Aorta (tissue), 5 donors: Measurements from ENCODE around the gene LINGO3. TPM values are rescaled to one million over a fixed set of nuclear protein-coding genes. Genes with fewer than 3 reads are reported as not detected.

Source experiments
- ATAC-seq: fragments of 200-7000 bp; cut with Tn5 transposase; one replicate; pipeline ENCODE4 v1.9.1; 2022; ENCODE audit warnings: moderate library complexity; ENCODE audit not compliant: low FRiP score
- DNase-seq, 2 donors: peaks; one replicate each; pipeline ENCODE4 v3.0.0-alpha.2; 2020
- H3K27ac ChIP-seq, 2 donors: one replicate each; pipeline ENCODE4 v1.5.1; 2013; ENCODE audit warnings: low read length in 2 of 2, mild to moderate bottlenecking in 2 of 2, moderate library complexity in 2 of 2, control low read depth in 1 of 2, inconsistent platforms in 1 of 2, low read depth in 1 of 2
- H3K27me3 ChIP-seq, 2 donors: one replicate each; pipeline ENCODE4 v1.6.1; 2013; ENCODE audit warnings: control low read depth in 1 of 2, low read length in 1 of 2, mild to moderate bottlenecking in 1 of 2, moderate library complexity in 1 of 2; ENCODE audit not compliant: insufficient read depth in 2 of 2, control insufficient read depth in 1 of 2
- H3K36me3 ChIP-seq, 2 donors: one replicate each; pipeline ENCODE4 v1.6.1; 2013; ENCODE audit warnings: control low read depth in 1 of 2, low read length in 1 of 2, mild to moderate bottlenecking in 1 of 2; ENCODE audit not compliant: insufficient read depth in 2 of 2, control insufficient read depth in 1 of 2
- H3K4me1 ChIP-seq, 2 donors: one replicate each; pipeline ENCODE4 v1.6.1; 2013; ENCODE audit warnings: low read length in 2 of 2, control low read depth in 1 of 2, mild to moderate bottlenecking in 1 of 2, moderate library complexity in 1 of 2; ENCODE audit not compliant: insufficient read depth in 2 of 2, control insufficient read depth in 1 of 2
- H3K4me3 ChIP-seq, 2 donors: one replicate each; pipeline ENCODE4 v1.5.1; 2013; ENCODE audit warnings: low read length in 2 of 2, control low read depth in 1 of 2, mild to moderate bottlenecking in 1 of 2
- H3K9me3 ChIP-seq: one replicate; pipeline ENCODE4 v1.6.1; 2013; ENCODE audit warnings: mild to moderate bottlenecking, low read length; ENCODE audit not compliant: control insufficient read depth
- WGBS, 2 donors: extraction: QIAGEN DNeasy Blood & Tissue Kit; methylation state at CpG; one replicate each; pipeline ENCODE4 v1.1.7; 2013; 5-methylcytosine and 5-hydroxymethylcytosine counted together
- intact Hi-C, 2 donors: fragments of 100-400 bp; cut with DNase I; formaldehyde crosslinking; loops; one replicate each; pipeline versions ENCODE4 v1.14.2 to v1.15.0; 2022
- polyA plus RNA-seq, 2 donors: library from polyadenylated mRNA; stranded (reverse); fragments of 200-250 nt; gene quantifications; one replicate each; pipeline ENCODE4 v1.2.3, GENCODE V29; 2013
- total RNA-seq, 2 donors: library from RNA; stranded (reverse); fragmentation: NEBNext Ultra II Directional; extraction: Animal tissue kit (Norgen Biotek cat#: 25700); gene quantifications; one replicate each; pipeline ENCODE4 v1.2.1, GENCODE V29; 2021
- donor health status: healthy with polysubstance abuse.
- donor health status: Bipolar disorder and iron deficiency.
- donor health status: DM: no; HTN: no; CAD: no.
- donor health status: DM: no; HTN: no; CAD: no.
- donor health status: DM: yes; HTN: yes; CAD: no.

Gene LINGO3
- total and polyA plus RNA-seq, 4 donors, result 0.08 TPM; not detected in 3

DNA sequence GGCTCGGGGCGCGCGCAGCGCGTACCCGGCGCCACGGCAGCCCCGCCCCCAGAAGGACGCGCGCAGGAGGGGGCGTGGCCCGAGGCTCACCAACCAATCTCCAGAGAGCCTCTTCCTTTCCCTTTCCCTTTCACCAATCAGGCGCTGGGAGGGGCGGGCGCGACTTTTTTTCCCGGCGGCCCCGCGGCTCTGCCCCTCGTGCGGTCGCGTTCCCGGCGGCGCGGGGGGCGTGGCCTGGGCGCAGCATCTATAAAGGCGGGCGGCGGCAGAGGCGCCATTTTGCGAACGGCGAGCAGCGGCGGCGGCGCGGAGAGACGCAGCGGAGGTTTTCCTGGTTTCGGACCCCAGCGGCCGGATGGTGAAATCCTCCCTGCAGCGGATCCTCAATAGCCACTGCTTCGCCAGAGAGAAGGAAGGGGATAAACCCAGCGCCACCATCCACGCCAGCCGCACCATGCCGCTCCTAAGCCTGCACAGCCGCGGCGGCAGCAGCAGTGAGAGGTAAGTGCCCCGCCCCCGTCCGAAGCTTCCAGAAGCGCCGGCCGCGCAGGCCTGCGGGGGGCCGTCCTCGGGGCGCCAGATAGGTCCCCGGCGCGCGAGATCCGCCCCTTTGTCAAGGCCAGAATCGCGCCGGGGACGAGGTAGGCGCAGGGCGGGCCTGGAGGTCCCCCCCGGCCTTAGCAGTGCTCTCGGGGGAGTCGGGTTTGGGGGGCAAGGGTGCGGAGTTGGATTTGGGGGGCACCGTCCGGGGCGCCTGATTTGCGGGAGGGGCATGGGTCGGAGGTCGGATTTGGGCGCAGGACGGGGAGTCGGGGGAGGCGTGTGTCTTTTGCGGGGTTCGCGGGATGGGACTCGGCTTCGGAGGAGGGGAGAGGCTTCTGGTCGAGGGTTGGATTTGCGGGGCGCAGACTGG, 38.5 kb downstream of the LINGO3 start:
- H3K27me3 ChIP-seq, result no peaks in the 10 kb centered on the region
- H3K4me3 ChIP-seq, result peak overlapping the region; percentile 49 to 96
- intact Hi-C loops, result loop anchor here (2.0 to 5.0 kb wide), 5 partner anchors 32 to 1788 kb away; partner anchors contain the start of genes AP3D1 (in 2 of the 2), LSM7 (in 1 of the 2), PLEKHJ1 (in 1 of the 2) and SF3A2 (in 1 of the 2)
- no peaks in the 10 kb centered on the region for H3K4me1 ChIP-seq
- H3K27ac ChIP-seq, result peak overlapping the region; percentile 83 to 93
- 0 to 1% methylated on average over 74 to 103 of the region's 103 CpGs for WGBS, 2 donors
- no peaks in the 10 kb centered on the region for H3K9me3 ChIP-seq
- ATAC-seq (peak; percentile 92), DNase-seq (peak; percentile 99)
- peaks cover 0 to 2% of the 10 kb centered on the region in 2 donors for H3K36me3 ChIP-seq

DNA sequence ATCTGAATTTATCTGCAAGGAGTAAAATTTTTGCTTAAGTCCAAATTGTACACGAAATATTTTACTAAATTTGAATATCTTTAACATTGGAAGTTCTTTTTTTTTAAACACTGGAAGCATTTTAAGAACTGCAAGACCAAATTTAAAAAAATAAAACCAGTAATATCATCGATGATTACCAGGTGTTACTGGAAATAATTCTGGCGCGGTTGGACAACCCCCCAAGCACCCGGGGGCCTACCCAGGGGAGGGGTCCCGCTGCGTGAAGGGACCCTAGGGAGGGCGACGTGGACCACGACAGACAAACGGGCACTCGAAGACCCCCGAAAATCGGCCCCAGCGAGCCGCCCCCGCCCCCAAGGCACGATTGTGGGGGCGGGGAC, 39.1 kb downstream of the LINGO3 start:
- WGBS, 2 donors, result 2% methylated on average over 19 of the region's 19 CpGs
- no peak for ATAC-seq
- no peak for DNase-seq
- intact Hi-C loops, result loop anchor here in 1 of 2 donors (2.0 to 5.0 kb wide), 3 partner anchors 58 to 1788 kb away; partner anchors contain the start of genes AP3D1, LSM7 and SPPL2B
- H3K4me3 ChIP-seq, result peak overlapping the region; percentile 43 to 45
- H3K4me1 ChIP-seq, result no peaks in the 10 kb centered on the region
- no peak overlapping the region for H3K27ac ChIP-seq
- peaks cover 0 to 2% of the 10 kb centered on the region in 2 donors for H3K36me3 ChIP-seq
- H3K9me3 ChIP-seq, result no peaks in the 10 kb centered on the region
- no peaks in the 10 kb centered on the region for H3K27me3 ChIP-seq

DNA sequence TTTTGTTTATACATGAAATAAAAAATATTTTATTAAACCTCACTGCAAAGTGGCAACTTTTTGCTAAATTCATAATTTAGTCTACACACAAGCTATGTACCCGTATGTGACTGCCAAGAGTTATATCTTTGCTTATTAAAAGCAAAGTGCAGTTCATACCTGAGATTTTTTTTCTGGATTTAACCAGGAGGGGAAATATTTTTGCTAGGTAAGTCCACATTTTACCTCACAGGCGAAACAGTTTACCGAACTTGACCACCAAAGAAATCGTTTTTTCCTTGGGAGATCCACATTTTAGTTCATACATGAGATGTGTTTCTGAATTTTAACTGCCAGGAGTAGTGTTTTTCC, 39.5 kb downstream of the LINGO3 start:
- no peaks in the 10 kb centered on the region for H3K4me1 ChIP-seq
- H3K27ac ChIP-seq, result no peak overlapping the region
- no peak overlapping the region for H3K4me3 ChIP-seq
- H3K27me3 ChIP-seq, result no peaks in the 10 kb centered on the region
- peaks cover 0 to 2% of the 10 kb centered on the region in 2 donors for H3K36me3 ChIP-seq
- DNase-seq, result no peak
- H3K9me3 ChIP-seq, result no peaks in the 10 kb centered on the region
- intact Hi-C loops, result loop anchor here in 1 of 2 donors (2.0 to 5.0 kb wide), 3 partner anchors 59 to 1789 kb away; partner anchors contain the start of genes AP3D1, LSM7 and SPPL2B
- 82 to 83% methylated on average over 4 of the region's 4 CpGs for WGBS, 2 donors
- ATAC-seq, result no peak

DNA sequence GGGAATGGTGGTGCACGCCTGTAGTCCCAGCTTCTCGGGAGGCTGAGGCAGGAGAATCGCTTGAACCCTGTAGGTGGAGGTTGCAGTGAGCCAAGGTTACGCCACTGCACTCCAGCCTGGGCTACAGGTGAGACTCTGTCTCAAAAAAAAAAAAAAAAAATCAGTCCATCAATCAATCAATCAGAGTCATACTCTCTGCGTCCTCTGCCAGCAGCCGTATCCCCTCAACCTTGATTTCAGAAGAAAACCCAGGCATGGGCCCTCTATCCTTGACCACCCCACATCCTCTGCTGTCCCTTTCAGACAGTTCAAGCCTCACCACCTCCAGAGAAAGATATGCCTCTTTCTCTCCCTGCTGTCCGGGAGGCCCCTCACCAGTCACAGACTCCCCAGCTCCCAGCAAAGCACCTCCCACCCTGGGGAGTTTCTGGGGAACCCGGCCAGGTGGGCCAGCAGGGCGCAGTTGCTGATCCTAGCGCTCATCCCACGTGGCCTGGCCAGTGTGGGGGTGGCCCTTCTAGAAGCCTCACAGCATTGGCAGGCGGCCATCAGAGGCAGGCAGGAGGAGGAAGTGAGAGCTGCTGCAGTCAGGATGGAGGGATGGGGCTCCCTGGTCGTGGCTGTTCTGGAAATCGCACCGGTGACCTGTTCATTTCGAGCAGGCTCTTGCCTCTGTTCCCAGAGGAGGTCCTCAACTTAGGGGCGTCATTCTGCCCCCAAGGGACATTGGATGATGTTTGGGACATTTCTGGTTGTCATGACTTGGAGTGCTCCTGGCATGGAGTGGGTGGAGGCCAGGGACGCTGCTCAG, 41.6 kb downstream of the LINGO3 start:
- Histone ChIP-seq H3K9me3 (no peaks in the 10 kb centered on the region), H3K27me3 (no peaks in the 10 kb centered on the region), H3K4me3 (no peak overlapping the region), H3K4me1 (no peaks in the 10 kb centered on the region), H3K27ac (no peak overlapping the region), H3K36me3 (no peaks in the 10 kb centered on the region)
- peak; percentile 34 for ATAC-seq
- 41 to 46% methylated on average over 18 of the region's 18 CpGs for WGBS, 2 donors
- intact Hi-C loops, result loop anchor here in 1 of 2 donors (5.0 kb wide), 2 partner anchors 61 to 1791 kb away; partner anchors contain the start of genes LSM7 and SPPL2B
- peak; percentile 93 to 96 for DNase-seq

DNA sequence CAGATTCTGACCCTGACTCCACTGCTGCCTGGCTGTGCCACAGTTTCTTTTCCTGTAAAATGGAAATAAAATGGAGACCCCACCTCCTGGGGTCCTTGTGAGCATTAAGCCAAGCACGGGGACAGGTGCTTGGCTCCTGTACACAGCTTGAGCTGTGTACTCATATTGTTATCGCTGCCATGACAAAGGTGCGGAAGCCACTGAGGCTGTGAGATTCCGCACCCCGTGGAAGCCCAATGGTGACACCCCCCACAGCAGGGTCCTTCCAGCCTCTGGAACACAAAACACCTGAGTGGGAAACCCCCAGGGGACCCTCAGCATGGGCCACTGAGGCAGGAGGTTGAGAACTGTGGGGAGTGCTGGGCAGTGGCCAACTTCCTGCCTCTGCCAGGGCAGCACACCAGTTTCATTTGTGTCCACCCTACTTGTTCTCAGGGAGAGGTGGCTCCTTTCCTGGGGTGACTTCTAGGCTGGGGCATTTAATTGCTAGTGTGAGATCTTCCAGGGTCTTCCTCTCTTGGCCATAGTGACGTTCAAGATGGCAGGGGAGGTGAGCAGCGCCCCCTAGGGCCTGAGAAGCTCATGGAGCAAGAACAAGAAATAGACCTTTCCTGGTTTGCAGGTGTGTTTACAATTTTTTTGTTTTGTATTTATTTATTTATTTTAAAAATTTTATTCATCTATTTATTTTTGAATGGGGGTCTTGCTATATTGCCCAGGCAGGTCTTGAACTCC, 46.3 kb downstream of the LINGO3 start:
- H3K4me1 ChIP-seq, result no peaks in the 10 kb centered on the region
- H3K27ac ChIP-seq, result no peak overlapping the region
- no peak overlapping the region for H3K4me3 ChIP-seq
- intact Hi-C loops, result no loop called here
- no peaks in the 10 kb centered on the region for H3K36me3 ChIP-seq
- H3K27me3 ChIP-seq, result no peaks in the 10 kb centered on the region
- DNase-seq (no peak), ATAC-seq (no peak)
- no peaks in the 10 kb centered on the region for H3K9me3 ChIP-seq
- WGBS, 2 donors, result 66 to 69% methylated on average over 7 of the region's 7 CpGs

DNA sequence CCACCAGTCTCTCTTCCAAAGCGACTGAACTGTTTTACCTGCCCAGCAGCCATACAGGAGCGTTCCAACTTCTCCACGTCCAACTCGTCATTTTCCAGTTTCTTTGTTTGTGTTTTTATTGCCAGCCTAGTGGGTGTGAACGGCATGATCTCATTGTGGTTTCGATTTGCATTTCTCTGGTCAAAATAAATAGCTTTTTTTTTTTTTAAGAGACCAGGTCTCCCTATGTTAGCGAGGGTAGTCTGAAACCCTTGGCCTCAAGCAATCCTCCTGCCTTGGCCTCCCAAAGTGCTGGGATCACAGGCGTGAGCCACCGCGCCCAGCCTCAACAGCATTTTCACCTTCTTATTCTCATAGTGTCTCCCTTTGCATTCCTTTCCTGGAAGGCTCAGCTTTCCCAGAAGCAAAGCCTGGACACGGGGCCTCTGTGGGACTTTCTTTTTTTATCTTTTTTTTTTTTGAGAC, 47.6 kb downstream of the LINGO3 start:
- Histone ChIP-seq H3K27ac (no peak overlapping the region), H3K4me3 (no peak overlapping the region), H3K27me3 (no peaks in the 10 kb centered on the region), H3K36me3 (no peaks in the 10 kb centered on the region), H3K9me3 (no peaks in the 10 kb centered on the region), H3K4me1 (no peaks in the 10 kb centered on the region)
- intact Hi-C loops, result no loop called here
- 79 to 83% methylated on average over 11 of the region's 11 CpGs for WGBS, 2 donors
- no peak for DNase-seq
- no peak for ATAC-seq

DNA sequence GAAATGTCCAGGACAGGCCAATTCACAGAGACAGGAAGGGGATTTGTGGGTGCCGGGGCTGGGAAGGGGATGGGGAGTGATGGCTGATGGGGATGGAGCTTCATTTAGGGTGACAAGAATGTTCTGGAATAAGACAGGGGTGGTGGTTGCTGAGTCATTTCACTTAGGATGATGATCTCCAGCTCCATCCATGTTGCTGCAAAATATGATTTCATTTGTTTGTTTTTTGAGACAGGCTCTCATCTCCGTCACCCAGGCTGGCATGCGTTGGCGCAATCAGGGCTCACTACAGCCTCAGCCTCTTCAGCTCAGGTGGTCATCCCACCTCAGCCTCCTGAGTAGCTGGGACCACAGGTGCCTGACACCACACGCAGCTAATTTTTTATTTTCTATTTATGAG, 48.6 kb downstream of the LINGO3 start:
- H3K4me1 ChIP-seq, result no peaks in the 10 kb centered on the region
- H3K27me3 ChIP-seq, result no peaks in the 10 kb centered on the region
- intact Hi-C loops, result no loop called here
- no peaks in the 10 kb centered on the region for H3K9me3 ChIP-seq
- DNase-seq (no peak), ATAC-seq (no peak)
- H3K4me3 ChIP-seq, result no peak overlapping the region
- no peak overlapping the region for H3K27ac ChIP-seq
- no peaks in the 10 kb centered on the region for H3K36me3 ChIP-seq
- 81 to 88% methylated on average over 5 of the region's 5 CpGs for WGBS, 2 donors
